Muscle of leg (tissue), 16 donors: ENCODE data around the gene PPOX. TPM values are rescaled to one million over a fixed set of nuclear protein-coding genes. Genes with fewer than 3 reads are reported as not detected.
A peak's percentile ranks its signal among the peaks of the same experiment; 100 is the strongest.

Source experiments
- DNase-seq: peaks from one replicate; pipeline ENCODE4 v3.0.0; 2013
- H3K27ac ChIP-seq: one replicate; pipeline ENCODE4 v1.5.1; 2013; ENCODE audit warnings: mild to moderate bottlenecking, low read length, control low read depth
- H3K27me3 ChIP-seq: one replicate; pipeline ENCODE4 v1.6.1; 2013; ENCODE audit warnings: low read length; ENCODE audit not compliant: control insufficient read depth, insufficient read depth
- H3K36me3 ChIP-seq: one replicate; pipeline ENCODE4 v1.6.1; 2013; ENCODE audit warnings: low read length; ENCODE audit not compliant: control insufficient read depth, insufficient read depth
- H3K4me1 ChIP-seq: one replicate; pipeline ENCODE4 v1.6.1; 2013; ENCODE audit warnings: low read length; ENCODE audit not compliant: control insufficient read depth, insufficient read depth
- H3K4me3 ChIP-seq: one replicate; pipeline ENCODE4 v1.5.1; 2013; ENCODE audit warnings: low read length, control low read depth
- H3K9me3 ChIP-seq: replicated peaks from 2 replicates; pipeline ENCODE4 v1.6.1; 2013; ENCODE audit warnings: low read depth, low read length; ENCODE audit not compliant: control insufficient read depth
- WGBS: methylation state at CpG from one replicate; pipeline ENCODE4 v1.1.5; 2013; ENCODE audit warnings: missing lambda C conversion rate; ENCODE audit not compliant: insufficient coverage; 5-methylcytosine and 5-hydroxymethylcytosine counted together
- long read RNA-seq, 11 donors: transcript quantifications; one replicate each; lab custom pipeline, GENCODE V29; 2026
- polyA plus RNA-seq, 8 donors: library from polyadenylated mRNA; unstranded; fragments of 120-200 nt; gene quantifications; one replicate each; pipeline versions ENCODE4 v1.2.1 to v1.2.3, GENCODE V29; 2013; ENCODE audit warnings: inconsistent platforms in 1 of 8, low replicate concordance in 1 of 8; ENCODE audit not compliant: insufficient read length in 8 of 8, insufficient read depth in 1 of 8
- total RNA-seq: library from RNA; stranded (reverse); fragments of 120-200 nt; gene quantifications from one replicate; pipeline ENCODE4 v1.2.4, GENCODE V29; 2013

Gene PPOX
- total RNA-seq (22.4 TPM), polyA plus RNA-seq (10 to 100 TPM; 16.1 to 28.6 (median 22.3) TPM)
- long read RNA-seq, donor 1, partial matches to known transcripts: 0 of 1 reads
- long read RNA-seq, donor 1, other reads (novel, unspliced or antisense): 0 of 1 reads
- long read RNA-seq, donor 2: 0 reads
- long read RNA-seq, donor 3, partial matches to known transcripts: 13 of 15 reads
- long read RNA-seq, donor 3, other reads (novel, unspliced or antisense): 0 of 15 reads
- long read RNA-seq, donor 4, partial matches to known transcripts: 0 of 1 reads
- long read RNA-seq, donor 4, other reads (novel, unspliced or antisense): 0 of 1 reads
- long read RNA-seq, donor 5, partial matches to known transcripts: 20 of 27 reads
- long read RNA-seq, donor 5, other reads (novel, unspliced or antisense): 0 of 27 reads
- long read RNA-seq, donor 6, partial matches to known transcripts: 10 of 18 reads
- long read RNA-seq, donor 6, other reads (novel, unspliced or antisense): 0 of 18 reads
- long read RNA-seq, donor 7, partial matches to known transcripts: 18 of 26 reads
- long read RNA-seq, donor 7, other reads (novel, unspliced or antisense): 5 of 26 reads
- long read RNA-seq, donor 8, partial matches to known transcripts: 5 of 9 reads
- long read RNA-seq, donor 8, other reads (novel, unspliced or antisense): 0 of 9 reads
- long read RNA-seq, donor 9, partial matches to known transcripts: 8 of 9 reads
- long read RNA-seq, donor 9, other reads (novel, unspliced or antisense): 0 of 9 reads
- long read RNA-seq, donor 10, partial matches to known transcripts: 15 of 21 reads
- long read RNA-seq, donor 10, other reads (novel, unspliced or antisense): 0 of 21 reads
- long read RNA-seq, donor 11, partial matches to known transcripts: 5 of 5 reads
- long read RNA-seq, donor 11, other reads (novel, unspliced or antisense): 0 of 5 reads

- DNase-seq: peak; percentile 100
- Histone ChIP-seq H3K4me1 (peaks cover 25% of the 10 kb centered on the region), H3K4me3 (peak within 1 kb of the TSS; percentile 78), H3K27me3 (no peaks in the 10 kb centered on the region), H3K27ac (peak within 1 kb of the TSS; percentile 92), H3K9me3 (no peaks in the 10 kb centered on the region), H3K36me3 (peaks cover 61% of the 10 kb centered on the region)
- WGBS: 1% methylated on average over 43 of the region's 54 CpGs
Measured at GRCh38 chr1:161165742-161166668, at the start of gene PPOX. Gene PPOX (plus strand): TSS chr1:161166426. CDS start chr1:161166848, 422 bp downstream.

- Histone ChIP-seq H3K4me3 (peak within 1 kb of the TSS; percentile 100), H3K27me3 (no peaks in the 10 kb centered on the region), H3K27ac (peak within 1 kb of the TSS; percentile 98), H3K36me3 (peaks cover 39% of the 10 kb centered on the region), H3K9me3 (no peaks in the 10 kb centered on the region), H3K4me1 (peaks cover 28% of the 10 kb centered on the region)
- whole genome bisulfite sequencing: 0% methylated on average over 52 of the region's 58 CpGs
- DNase-seq: peak; percentile 94
Measured at GRCh38 chr1:161117759-161118581, 48.3 kb upstream of the PPOX start, which contains the start of the genes NIT1 and PFDN2. Gene NIT1 (plus strand): TSS chr1:161118105. CDS start chr1:161118177, 72 bp downstream. Gene PFDN2 (minus strand): TSS chr1:161118037. CDS start chr1:161118026, 11 bp downstream.

- H3K27me3 ChIP-seq: no peaks in the 10 kb centered on the region
- H3K36me3 ChIP-seq: peaks cover 50% of the 10 kb centered on the region
- WGBS: 55% methylated on average over 9 of the region's 10 CpGs
- DNase-seq: peak; percentile 86
- H3K9me3 ChIP-seq: no peaks in the 10 kb centered on the region
- H3K4me1 ChIP-seq: peaks cover 28% of the 10 kb centered on the region
- peak overlapping the region; percentile 98 for H3K27ac ChIP-seq
- no peak overlapping the region for H3K4me3 ChIP-seq
Measured at GRCh38 chr1:161119092-161119903, 46.9 kb upstream of the PPOX start.

GRCh38 chr1:161121042-161121650 lies 45.1 kb upstream of the PPOX start:
- H3K27me3 ChIP-seq: no peaks in the 10 kb centered on the region
- H3K27ac ChIP-seq: no peak overlapping the region
- H3K36me3 ChIP-seq: peaks cover 59% of the 10 kb centered on the region
- no peak for DNase-seq
- H3K4me3 ChIP-seq: no peak overlapping the region
- WGBS: no CpG with 5 or more reads among the region's 3 CpGs
- no peaks in the 10 kb centered on the region for H3K9me3 ChIP-seq
- peaks cover 28% of the 10 kb centered on the region for H3K4me1 ChIP-seq

GRCh38 chr1:161121834-161122233 lies 44.4 kb upstream of the PPOX start:
- peaks cover 22% of the 10 kb centered on the region for H3K4me1 ChIP-seq
- H3K4me3 ChIP-seq: no peak overlapping the region
- 72% methylated on average over 2 of the region's 4 CpGs for WGBS
- DNase-seq: no peak
- H3K27me3 ChIP-seq: no peaks in the 10 kb centered on the region
- peaks cover 63% of the 10 kb centered on the region for H3K36me3 ChIP-seq
- H3K9me3 ChIP-seq: no peaks in the 10 kb centered on the region
- H3K27ac ChIP-seq: no peak overlapping the region

GRCh38 chr1:161122967-161123366 lies 43.3 kb upstream of the PPOX start:
- Histone ChIP-seq H3K9me3 (no peaks in the 10 kb centered on the region), H3K27me3 (no peaks in the 10 kb centered on the region), H3K36me3 (peaks cover 72% of the 10 kb centered on the region), H3K27ac (no peak overlapping the region), H3K4me1 (peaks cover 21% of the 10 kb centered on the region), H3K4me3 (no peak overlapping the region)
- WGBS: 69% methylated on average over 3 of the region's 6 CpGs
- DNase-seq: no peak

GRCh38 chr1:161127649-161128048 lies 38.6 kb upstream of the PPOX start:
- no peak overlapping the region for H3K4me3 ChIP-seq
- no peak overlapping the region for H3K27ac ChIP-seq
- H3K9me3 ChIP-seq: no peaks in the 10 kb centered on the region
- WGBS: no CpG with 5 or more reads among the region's 2 CpGs
- no peaks in the 10 kb centered on the region for H3K27me3 ChIP-seq
- peaks cover 22% of the 10 kb centered on the region for H3K4me1 ChIP-seq
- no peak for DNase-seq
- H3K36me3 ChIP-seq: peaks cover 56% of the 10 kb centered on the region
